Ovary (tissue), 3 donors: ENCODE results near the gene EPB41L1.

Experiments used
- EP300 ChIP-seq: sonication (generic); formaldehyde crosslinking; IDR thresholded peaks from one replicate; pipeline ENCODE4 v1.6.1; 2017; ENCODE audit warnings: antibody characterized with exemption
- POLR2A ChIP-seq: fragments of 450-650 bp; IDR thresholded peaks from one replicate; pipeline ENCODE4 v1.6.1; 2017; ENCODE audit warnings: antibody characterized with exemption, mild to moderate bottlenecking, moderate library complexity
- TF ChIP-seq, protein P1 (sequence below), 3 donors: fragments of 450-650 bp in 2 of 3; fragments of 200-600 bp in 1 of 3; IDR thresholded peaks; one replicate each; pipeline versions ENCODE4 v1.5.1 to v1.8.0; 2016 to 2022; ENCODE audit warnings: antibody characterized with exemption in 3 of 3, mild to moderate bottlenecking in 1 of 3
- donor health status: DM: no; HTN: no; CAD: no.

DNA sequence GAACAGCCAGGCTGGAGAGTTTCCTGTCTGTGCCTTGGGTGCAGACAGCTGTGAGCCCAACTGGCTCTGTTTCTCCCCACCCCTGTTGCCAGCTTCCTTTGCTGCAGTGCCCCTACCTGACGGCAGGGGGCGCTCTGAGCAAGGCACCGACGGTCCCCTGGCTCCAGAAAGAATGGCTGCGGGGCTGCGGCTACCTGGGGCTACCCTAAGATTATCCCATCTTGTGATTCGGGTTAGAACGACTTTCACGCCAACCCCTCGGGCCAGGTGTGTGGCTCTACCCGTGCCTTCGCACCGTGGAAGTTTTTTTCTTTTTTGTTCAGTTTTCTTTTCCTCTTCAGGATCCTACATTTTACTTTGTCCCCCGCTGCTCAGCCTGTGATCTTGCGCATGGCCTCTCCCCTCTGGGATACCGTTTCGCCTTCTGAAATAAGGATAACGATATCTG, 48.4 kb downstream of the EPB41L1 start:
- TF ChIP-seq, protein P1, sequence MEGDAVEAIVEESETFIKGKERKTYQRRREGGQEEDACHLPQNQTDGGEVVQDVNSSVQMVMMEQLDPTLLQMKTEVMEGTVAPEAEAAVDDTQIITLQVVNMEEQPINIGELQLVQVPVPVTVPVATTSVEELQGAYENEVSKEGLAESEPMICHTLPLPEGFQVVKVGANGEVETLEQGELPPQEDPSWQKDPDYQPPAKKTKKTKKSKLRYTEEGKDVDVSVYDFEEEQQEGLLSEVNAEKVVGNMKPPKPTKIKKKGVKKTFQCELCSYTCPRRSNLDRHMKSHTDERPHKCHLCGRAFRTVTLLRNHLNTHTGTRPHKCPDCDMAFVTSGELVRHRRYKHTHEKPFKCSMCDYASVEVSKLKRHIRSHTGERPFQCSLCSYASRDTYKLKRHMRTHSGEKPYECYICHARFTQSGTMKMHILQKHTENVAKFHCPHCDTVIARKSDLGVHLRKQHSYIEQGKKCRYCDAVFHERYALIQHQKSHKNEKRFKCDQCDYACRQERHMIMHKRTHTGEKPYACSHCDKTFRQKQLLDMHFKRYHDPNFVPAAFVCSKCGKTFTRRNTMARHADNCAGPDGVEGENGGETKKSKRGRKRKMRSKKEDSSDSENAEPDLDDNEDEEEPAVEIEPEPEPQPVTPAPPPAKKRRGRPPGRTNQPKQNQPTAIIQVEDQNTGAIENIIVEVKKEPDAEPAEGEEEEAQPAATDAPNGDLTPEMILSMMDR (IDR thresholded peaks at IDR 0.05), result peak; percentile 70 to 85 (median 77)
- TF ChIP-seq POLR2A, result no peak
- no peak for TF ChIP-seq EP300
